ENCODE measurements around the gene OR10D3. TPM values are rescaled to one million over a fixed set of nuclear protein-coding genes. Genes with fewer than 3 reads are reported as not detected.

OR10D3 gene, protein sequence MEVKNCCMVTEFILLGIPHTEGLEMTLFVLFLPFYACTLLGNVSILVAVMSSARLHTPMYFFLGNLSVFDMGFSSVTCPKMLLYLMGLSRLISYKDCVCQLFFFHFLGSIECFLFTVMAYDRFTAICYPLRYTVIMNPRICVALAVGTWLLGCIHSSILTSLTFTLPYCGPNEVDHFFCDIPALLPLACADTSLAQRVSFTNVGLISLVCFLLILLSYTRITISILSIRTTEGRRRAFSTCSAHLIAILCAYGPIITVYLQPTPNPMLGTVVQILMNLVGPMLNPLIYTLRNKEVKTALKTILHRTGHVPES
- total RNA-seq = not detected in 2 replicates

DNA sequence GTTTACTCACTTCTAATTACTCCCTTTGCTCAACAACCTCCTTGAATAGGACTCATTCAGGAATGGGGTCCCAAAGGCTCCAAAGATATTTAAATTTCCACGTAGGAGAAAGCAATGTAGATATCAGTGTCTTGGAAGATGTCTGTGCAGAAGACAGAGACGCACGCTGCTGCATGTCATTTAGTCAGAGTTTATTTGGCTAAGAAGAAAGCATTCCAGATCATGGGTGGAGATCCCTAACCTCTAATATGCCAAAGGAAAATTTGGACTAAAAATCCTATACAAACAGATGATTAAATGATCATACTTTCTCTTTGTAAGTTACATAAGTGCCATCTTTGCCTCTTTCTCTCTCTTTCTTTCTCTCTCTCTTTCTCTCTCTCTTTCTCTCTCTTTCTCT is at the start of gene OR10D3:
Gene OR10D3, plus strand, starts transcription at position 278 of the 400 bp plus-strand sequence. CDS start 1,925 bp downstream, outside the sequence.

Other genes starting within 250 kb of the OR10D3 start
- not detected in 2 replicates for gene OR4D5, start 243.7 kb upstream of the OR10D3 start, total RNA-seq
- gene OR6T1, start 239.5 kb upstream of the OR10D3 start, total RNA-seq = not detected in 2 replicates
- gene OR10S1, start 205.6 kb upstream of the OR10D3 start, total RNA-seq = not detected in 2 replicates
- gene OR10G6, start 188.2 kb upstream of the OR10D3 start, total RNA-seq = not detected in 2 replicates
- not detected in 2 replicates for gene OR10G4, start 170.3 kb upstream of the OR10D3 start, total RNA-seq
- gene OR10G9, start 160.3 kb upstream of the OR10D3 start, total RNA-seq = not detected in 2 replicates
- not detected in 2 replicates for gene OR10G8, start 156.5 kb upstream of the OR10D3 start, total RNA-seq
- gene OR10G7, start 142.0 kb upstream of the OR10D3 start, total RNA-seq = not detected in 2 replicates
- 21.0 and 23.5 TPM in 2 replicates for gene VWA5A, start 67.9 kb upstream of the OR10D3 start, total RNA-seq
- not detected in 2 replicates for gene OR8G1, start 57.8 kb downstream of the OR10D3 start, total RNA-seq
- not detected in 2 replicates for gene OR8G5, start 73.0 kb downstream of the OR10D3 start, total RNA-seq
- not detected in 2 replicates for gene OR8D1, start 130.6 kb downstream of the OR10D3 start, total RNA-seq
- gene OR8D2, start 136.9 kb downstream of the OR10D3 start, total RNA-seq = not detected in 2 replicates
- gene OR8B2, start 201.2 kb downstream of the OR10D3 start, total RNA-seq = not detected in 2 replicates
- gene OR8B3, start 215.7 kb downstream of the OR10D3 start, total RNA-seq = not detected in 2 replicates
- not detected in 2 replicates for gene OR8B4, start 241.5 kb downstream of the OR10D3 start, total RNA-seq